H1 (cell line): ENCODE measurements around the gene AQP7. TPM values are rescaled to one million over a fixed set of nuclear protein-coding genes. Genes with fewer than 3 reads are reported as not detected.
A peak's percentile ranks its signal among the peaks of the same experiment; 100 is the strongest.

Source experiments
- CTCF ChIA-PET: fragments of 300-600 bp; sonication (Branson Sonifier 250); formaldehyde crosslinking; loops from one replicate; lab custom pipeline; 2021; ENCODE audit not compliant: partially characterized antibody; lab: Charles Lee
- POLR2A ChIA-PET: fragments of 300-600 bp; sonication (Branson Sonifier 250); formaldehyde crosslinking; loops from one replicate; lab custom pipeline; 2021; ENCODE audit warnings: inconsistent platforms; ENCODE audit not compliant: partially characterized antibody; lab: Charles Lee
- DNase-seq, 2 experiments: peaks; one replicate each; pipeline versions ENCODE4 v3.0.0 to v3.0.0-alpha.2; 2010 to 2022; ENCODE audit warnings: low spot score in 2 of 2, low read depth in 1 of 2, mixed read lengths in 1 of 2
- FAIRE-seq: peaks from 2 replicates; lab custom pipeline; 2011; peaks lifted over from hg19 to GRCh38; lab: Jason Lieb, UNC
- H2AFZ ChIP-seq: 2 replicates; pipeline ENCODE4 v1.8.1; 2012; ENCODE audit warnings: low read length, inconsistent platforms
- H2AK5ac ChIP-seq: 2 replicates; pipeline ENCODE4 v1.6.1; 2013; ENCODE audit warnings: low read depth, low read length
- H2BK120ac ChIP-seq: replicated peaks from 2 replicates; pipeline ENCODE3; 2013; ENCODE audit warnings: low read depth, low read length, inconsistent platforms
- H2BK12ac ChIP-seq: 2 replicates; pipeline ENCODE4 v1.6.1; 2013; ENCODE audit warnings: low read depth, low read length
- H2BK15ac ChIP-seq: 2 replicates; pipeline ENCODE4 v1.6.1; 2013; ENCODE audit warnings: low read length
- H2BK20ac ChIP-seq: 2 replicates; pipeline ENCODE4 v1.6.1; 2013; ENCODE audit warnings: low read length
- H2BK5ac ChIP-seq: 2 replicates; pipeline ENCODE4 v1.6.1; 2013; ENCODE audit warnings: low read depth, low read length
- H3K14ac ChIP-seq: 2 replicates; pipeline ENCODE4 v1.6.1; 2013; ENCODE audit warnings: inconsistent platforms; ENCODE audit not compliant: insufficient read length
- H3K18ac ChIP-seq: 2 replicates; pipeline ENCODE4 v1.6.1; 2013; ENCODE audit warnings: low read length; ENCODE audit errors: extremely low read depth
- H3K23ac ChIP-seq: 2 replicates; pipeline ENCODE4 v1.6.1; 2013; ENCODE audit warnings: inconsistent platforms; ENCODE audit not compliant: insufficient read length
- H3K23me2 ChIP-seq: 2 replicates; pipeline ENCODE4 v1.6.1; 2013; ENCODE audit warnings: low read depth, low read length
- H3K27ac ChIP-seq: 2 replicates; pipeline ENCODE4 v1.6.1; 2011; ENCODE audit warnings: low read depth, low read length, inconsistent platforms
- H3K27me3 ChIP-seq, 4 experiments: replicated peaks in 1 of 4; 1 replicate in 1 of 4; 2 replicates in 3 of 4; pipeline versions ENCODE4 v1.6.1 to v1.8.1; 2011 to 2013; ENCODE audit warnings: low read length in 3 of 4, mild to moderate bottlenecking in 3 of 4, inconsistent platforms in 2 of 4, mixed read lengths in 2 of 4, moderate library complexity in 1 of 4; ENCODE audit not compliant: control insufficient read depth in 3 of 4, insufficient read depth in 3 of 4; ENCODE audit errors: extremely low read depth in 1 of 4
- H3K36me3 ChIP-seq, 4 experiments: 2 replicates each; pipeline versions ENCODE4 v1.6.1 to v1.8.1; 2011 to 2013; ENCODE audit warnings: mild to moderate bottlenecking in 4 of 4, low read length in 3 of 4, moderate library complexity in 2 of 4, control low read depth in 1 of 4, inconsistent platforms in 1 of 4; ENCODE audit not compliant: insufficient read depth in 4 of 4, control insufficient read depth in 2 of 4
- H3K4ac ChIP-seq: replicated peaks from 2 replicates; pipeline ENCODE3; 2013; ENCODE audit warnings: low read length, low read depth, mixed read lengths, inconsistent platforms; ENCODE audit not compliant: insufficient read length
- H3K4me1 ChIP-seq, 4 experiments: replicated peaks in 1 of 4; 1 replicate in 1 of 4; 2 replicates in 3 of 4; pipeline versions ENCODE4 v1.6.1 to v1.8.1; 2011 to 2013; ENCODE audit warnings: low read length in 3 of 4, inconsistent platforms in 2 of 4, mixed read lengths in 1 of 4; ENCODE audit not compliant: insufficient read depth in 4 of 4, control insufficient read depth in 3 of 4
- H3K4me2 ChIP-seq, 2 experiments: 2 replicates each; pipeline versions ENCODE4 v1.6.1 to v1.8.1; 2011 to 2013; ENCODE audit warnings: low read depth in 2 of 2, low read length in 2 of 2, control low read depth in 1 of 2, inconsistent platforms in 1 of 2, mild to moderate bottlenecking in 1 of 2; ENCODE audit not compliant: insufficient read depth in 1 of 2
- H3K4me3 ChIP-seq, 4 experiments: fragments of 200-600, 300-600 bp in 1 of 4; sonication (generic), shearing (Covaris generic), sonication (Bioruptor Twin) in 1 of 4; 2 replicates each; pipeline versions ENCODE4 v1.5.1 to v1.8.1; 2011 to 2016; ENCODE audit warnings: low read length in 4 of 4, low read depth in 3 of 4, control low read depth in 2 of 4, inconsistent platforms in 2 of 4, mild to moderate bottlenecking in 2 of 4, mixed read lengths in 1 of 4, moderate library complexity in 1 of 4; ENCODE audit not compliant: insufficient read depth in 2 of 4; ENCODE audit errors: extremely low read depth in 1 of 4
- H3K56ac ChIP-seq: replicated peaks from 2 replicates; pipeline ENCODE3; 2013; ENCODE audit warnings: low read depth, mild to moderate bottlenecking, mixed read lengths, low read length, inconsistent platforms; ENCODE audit not compliant: insufficient read length
- H3K79me1 ChIP-seq: 2 replicates; pipeline ENCODE4 v1.6.1; 2013; ENCODE audit warnings: low read depth, low read length, control low read depth
- H3K79me2 ChIP-seq, 2 experiments: 2 replicates each; pipeline versions ENCODE4 v1.6.1 to v1.8.1; 2012 to 2013; ENCODE audit warnings: low read length in 2 of 2, mild to moderate bottlenecking in 2 of 2, inconsistent platforms in 1 of 2; ENCODE audit not compliant: insufficient read depth in 2 of 2, control insufficient read depth in 1 of 2
- H3K9ac ChIP-seq, 4 experiments: replicated peaks in 1 of 4; 1 replicate in 1 of 4; 2 replicates in 3 of 4; pipeline versions ENCODE4 v1.6.1 to v1.8.1; 2011 to 2013; ENCODE audit warnings: low read depth in 3 of 4, low read length in 3 of 4, control low read depth in 2 of 4, mild to moderate bottlenecking in 2 of 4, moderate library complexity in 2 of 4, inconsistent platforms in 1 of 4; ENCODE audit errors: extremely low read depth in 1 of 4
- H3K9me3 ChIP-seq, 2 experiments: 2 replicates each; pipeline versions ENCODE4 v1.6.1 to v1.8.1; 2012 to 2013; ENCODE audit warnings: mild to moderate bottlenecking in 2 of 2, moderate library complexity in 2 of 2, control low read depth in 1 of 2, inconsistent platforms in 1 of 2, low read depth in 1 of 2, low read length in 1 of 2, mixed read lengths in 1 of 2; ENCODE audit not compliant: insufficient read depth in 2 of 2
- H4K20me1 ChIP-seq, 2 experiments: replicated peaks in 1 of 2; 2 replicates each; pipeline versions ENCODE3 to v1.8.1; 2011 to 2013; ENCODE audit warnings: inconsistent platforms in 2 of 2, low read length in 2 of 2, mild to moderate bottlenecking in 1 of 2; ENCODE audit not compliant: insufficient read depth in 2 of 2, control insufficient read depth in 1 of 2
- H4K5ac ChIP-seq: 2 replicates; pipeline ENCODE4 v1.6.1; 2013; ENCODE audit warnings: low read length, low read depth, mixed read lengths, inconsistent platforms; ENCODE audit not compliant: insufficient read length
- H4K8ac ChIP-seq: 2 replicates; pipeline ENCODE4 v1.8.0; 2013; ENCODE audit warnings: mild to moderate bottlenecking, moderate library complexity, low read length, inconsistent platforms; ENCODE audit not compliant: insufficient read depth; ENCODE audit errors: extremely low read depth
- H4K91ac ChIP-seq: replicated peaks from 2 replicates; pipeline ENCODE3; 2013; ENCODE audit warnings: low read length, mixed read lengths, inconsistent platforms; ENCODE audit not compliant: insufficient read length
- POLR2AphosphoS5 ChIP-seq: IDR thresholded peaks from 2 replicates; pipeline ENCODE4 v1.6.1; 2011; ENCODE audit warnings: low read depth, low read length
- POU5F1 ChIP-seq: IDR thresholded peaks from 2 replicates; pipeline ENCODE4 v1.6.1; 2011; ENCODE audit warnings: low read depth, mild to moderate bottlenecking, low read length, moderate library complexity
- RNF2 ChIP-seq: fragments of 200-900, 300-1000 bp; sonication (generic); IDR thresholded peaks from 2 replicates; pipeline ENCODE4 v1.7.1; 2016; ENCODE audit warnings: borderline replicate concordance, low read depth, mild to moderate bottlenecking, antibody characterized with exemption, low read length; ENCODE audit not compliant: poor library complexity, severe bottlenecking; ENCODE audit errors: missing control alignments
- RXRA ChIP-seq: IDR thresholded peaks from 2 replicates; pipeline ENCODE4 v1.6.1; 2011; ENCODE audit warnings: low read depth, mild to moderate bottlenecking, low read length, moderate library complexity; ENCODE audit not compliant: insufficient read depth
- SIRT6 ChIP-seq: IDR thresholded peaks from one replicate; pipeline ENCODE4 v1.7.1; 2012; ENCODE audit warnings: low read length, inconsistent platforms
- SUZ12 ChIP-seq: fragments of 200-600 bp; sonication (generic); IDR thresholded peaks from 2 replicates; pipeline ENCODE4 v1.6.1; 2012; ENCODE audit warnings: mild to moderate bottlenecking, inconsistent platforms, low read length, moderate library complexity, mixed read lengths
- WGBS, 2 experiments: shearing (Covaris generic) in 1 of 2; methylation state at CpG; one replicate each; pipeline versions ENCODE4 v1.1.6 to v1.1.7; 2013 to 2015; ENCODE audit warnings: low lambda C conversion rate in 2 of 2, mixed read lengths in 2 of 2, inconsistent platforms in 1 of 2, low coverage in 1 of 2, missing lambda C conversion rate in 1 of 2; ENCODE audit not compliant: insufficient replicate concordance in 2 of 2, insufficient coverage in 1 of 2, insufficient read length in 1 of 2; ENCODE audit errors: extremely low coverage in 1 of 2, missing lambda C conversion rate in 1 of 2; 5-methylcytosine and 5-hydroxymethylcytosine counted together
- polyA plus RNA-seq, 7 experiments: library from polyadenylated mRNA; depleted of rRNA in 3 of 7; stranded (reverse) in 5 of 7; unstranded in 2 of 7; fragments of >200 nt in 5 of 7; fragments of 200-250 nt in 2 of 7; gene quantifications; 1 replicate in 5 of 7; 2 replicates in 1 of 7; 4 replicates in 1 of 7; pipeline versions ENCODE4 v1.2.1 to v1.2.3, GENCODE V29; 2011 to 2013; ENCODE audit warnings: missing spikeins in 2 of 7, mixed read lengths in 2 of 7
- total RNA-seq: library from RNA; stranded (reverse); fragmentation: NEBNext Ultra II Directional; extraction: Animal tissue kit (Norgen Biotek cat#: 25700); gene quantifications from 2 replicates; pipeline ENCODE4 v1.2.1, GENCODE V29; 2021

The AQP7 gene
- total and polyA plus RNA-seq, 2 of the 8 experiments (the other 6 are each of a cell fraction or from before 2014, with no cell fraction given) = not detected

- Histone ChIP-seq H3K9ac (no peak overlapping the region), H4K91ac (no peak overlapping the region), H2BK5ac (no peak overlapping the region), H3K4me1 (peaks cover 0 to 2% (median 0%) of the 10 kb centered on the region in 4 experiments; a peak in 1 of 7 replicates), H3K79me1 (no peaks in the 10 kb centered on the region), H2AK5ac (no peak overlapping the region; the same call in 1 of the 2 replicates), H2BK120ac (no peak overlapping the region), H3K18ac (no peak overlapping the region), H4K5ac (no peak overlapping the region), H3K27ac (no peak overlapping the region), H3K36me3 (no peaks in the 10 kb centered on the region), H3K23me2 (no peaks in the 10 kb centered on the region; the same call in 1 of the 2 replicates), H3K23ac (no peak overlapping the region), H3K56ac (no peak overlapping the region), H4K8ac (no peak overlapping the region), H3K9me3 (no peaks in the 10 kb centered on the region), H3K4me3 (no peak overlapping the region), H2BK15ac (0 out of 2 replicates have a peak overlapping the region, but pooled peaks have one; percentile 29), H3K79me2 (no peaks in the 10 kb centered on the region), H3K27me3 (no peaks in the 10 kb centered on the region), H3K14ac (no peak overlapping the region), H2BK20ac (no peak overlapping the region), H2BK12ac (no peak overlapping the region), H3K4me2 (no peak overlapping the region), H4K20me1 (no peaks in the 10 kb centered on the region), H2AFZ (no peak overlapping the region), H3K4ac (no peak overlapping the region)
- TF ChIP-seq SIRT6 = no peak
- TF ChIP-seq RXRA = no peak
- no peak for TF ChIP-seq POU5F1
- TF ChIP-seq POLR2AphosphoS5 = no peak
- no peak for TF ChIP-seq SUZ12
- TF ChIP-seq RNF2 = no peak
- FAIRE-seq = no peak
- CTCF ChIA-PET = interaction anchor here (1.1 to 2.5 kb wide), 4 partner anchors 9 to 26 kb away, joined by 3 to 8 read pairs (median 7); no protein-coding TSS in a partner anchor
- 87% methylated on average over 7 of the region's 7 CpGs; no CpG with 5 or more reads in 1 of the 2 experiments for WGBS, 2 experiments
- POLR2A ChIA-PET = no interaction called here
- no peak for DNase-seq
These were observed 24.5 kb upstream of the AQP7 start for GRCh38 chr9:33426843-33427293.
